ENCODE results near the gene ELF3.

ELF3 gene

DNA sequence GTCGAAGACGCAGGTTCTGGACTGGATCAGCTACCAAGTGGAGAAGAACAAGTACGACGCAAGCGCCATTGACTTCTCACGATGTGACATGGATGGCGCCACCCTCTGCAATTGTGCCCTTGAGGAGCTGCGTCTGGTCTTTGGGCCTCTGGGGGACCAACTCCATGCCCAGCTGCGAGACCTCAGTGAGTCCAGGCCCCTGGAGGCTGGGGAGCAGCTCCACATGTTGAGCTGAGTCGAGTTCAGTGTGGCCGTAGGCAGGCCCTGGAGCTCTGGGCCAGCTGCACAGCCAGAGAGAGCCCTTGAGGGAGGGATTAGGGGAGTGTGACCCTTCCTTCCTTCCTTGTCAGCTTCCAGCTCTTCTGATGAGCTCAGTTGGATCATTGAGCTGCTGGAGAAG, 1.6 kb downstream of the ELF3 start:
- H3K27me3 ChIP-seq (ENCODE audit: control insufficient read depth, insufficient read depth, low read length) = no peaks in the 10 kb centered on the region
- no peaks in the 10 kb centered on the region for H3K9me3 ChIP-seq (ENCODE audit: control insufficient read depth, low read depth, low read length)
- H3K4me1 ChIP-seq (ENCODE audit: control insufficient read depth, low read depth, low read length) = peaks cover 34% of the 10 kb centered on the region
- H3K36me3 ChIP-seq (ENCODE audit: control insufficient read depth, low read depth, low read length) = peaks cover 14% of the 10 kb centered on the region
- no peak overlapping the region for H3K9ac ChIP-seq (ENCODE audit: low read length)
- H3K27ac ChIP-seq (ENCODE audit: low read length) = no peak overlapping the region
- no peak overlapping the region for H3K4me3 ChIP-seq (ENCODE audit: low read length)

GRCh38 chr1:202012544-202013478, 2.4 kb downstream of the ELF3 start:
- Histone ChIP-seq H3K4me3 (ENCODE audit: low read length) (no peak overlapping the region), H3K9ac (ENCODE audit: low read length) (no peak overlapping the region), H3K36me3 (ENCODE audit: control insufficient read depth, low read depth, low read length) (peaks cover 14% of the 10 kb centered on the region), H3K27me3 (ENCODE audit: control insufficient read depth, insufficient read depth, low read length) (no peaks in the 10 kb centered on the region), H3K9me3 (ENCODE audit: control insufficient read depth, low read depth, low read length) (no peaks in the 10 kb centered on the region), H3K4me1 (ENCODE audit: control insufficient read depth, low read depth, low read length) (peaks cover 26% of the 10 kb centered on the region), H3K27ac (ENCODE audit: low read length) (no peak overlapping the region)

DNA sequence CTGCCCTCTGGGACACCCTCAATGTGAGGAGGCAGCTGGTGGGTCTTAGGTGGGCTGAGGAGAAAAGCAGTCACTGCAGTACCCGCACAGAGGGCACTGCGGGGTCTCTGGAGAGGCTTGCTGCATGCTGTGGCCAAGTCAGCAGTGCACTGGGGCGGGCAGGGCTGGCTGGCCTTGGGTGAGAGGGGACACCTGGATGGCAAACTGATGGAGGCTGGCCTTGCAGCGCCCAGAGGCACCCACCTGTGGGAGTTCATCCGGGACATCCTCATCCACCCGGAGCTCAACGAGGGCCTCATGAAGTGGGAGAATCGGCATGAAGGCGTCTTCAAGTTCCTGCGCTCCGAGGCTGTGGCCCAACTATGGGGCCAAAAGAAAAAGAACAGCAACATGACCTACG, 3.2 kb downstream of the ELF3 start:
- H3K27me3 ChIP-seq (ENCODE audit: control insufficient read depth, insufficient read depth, low read length) = no peaks in the 10 kb centered on the region
- peaks cover 14% of the 10 kb centered on the region for H3K36me3 ChIP-seq (ENCODE audit: control insufficient read depth, low read depth, low read length)
- no peak overlapping the region for H3K9ac ChIP-seq (ENCODE audit: low read length)
- H3K9me3 ChIP-seq (ENCODE audit: control insufficient read depth, low read depth, low read length) = no peaks in the 10 kb centered on the region
- H3K27ac ChIP-seq (ENCODE audit: low read length) = no peak overlapping the region
- H3K4me3 ChIP-seq (ENCODE audit: low read length) = no peak overlapping the region
- peaks cover 20% of the 10 kb centered on the region for H3K4me1 ChIP-seq (ENCODE audit: control insufficient read depth, low read depth, low read length)

DNA sequence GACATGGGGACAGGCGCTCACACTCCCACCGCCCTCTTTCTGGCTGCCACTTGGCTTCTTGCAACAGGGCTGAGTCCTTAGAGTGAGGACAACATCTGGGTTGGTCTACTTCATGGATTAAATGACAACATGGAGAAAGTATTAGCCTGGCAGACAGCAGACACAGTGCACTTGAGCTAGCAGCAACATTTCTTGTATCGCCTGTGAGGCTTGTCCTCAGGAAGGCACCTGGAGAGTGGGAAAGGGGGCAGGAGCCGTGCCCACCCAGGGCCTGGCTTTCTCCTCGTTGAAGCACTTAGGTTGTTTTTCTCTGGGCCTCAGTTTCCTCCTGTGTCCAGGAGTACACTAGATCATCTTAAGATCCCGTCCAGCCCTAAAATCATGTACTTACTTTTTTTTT, 3.7 kb downstream of the ELF3 start:
- no peak overlapping the region for H3K27ac ChIP-seq (ENCODE audit: low read length)
- H3K36me3 ChIP-seq (ENCODE audit: control insufficient read depth, low read depth, low read length) = peaks cover 14% of the 10 kb centered on the region
- H3K27me3 ChIP-seq (ENCODE audit: control insufficient read depth, insufficient read depth, low read length) = no peaks in the 10 kb centered on the region
- no peak overlapping the region for H3K9ac ChIP-seq (ENCODE audit: low read length)
- H3K4me3 ChIP-seq (ENCODE audit: low read length) = no peak overlapping the region
- H3K4me1 ChIP-seq (ENCODE audit: control insufficient read depth, low read depth, low read length) = peaks cover 16% of the 10 kb centered on the region
- H3K9me3 ChIP-seq (ENCODE audit: control insufficient read depth, low read depth, low read length) = no peaks in the 10 kb centered on the region

DNA sequence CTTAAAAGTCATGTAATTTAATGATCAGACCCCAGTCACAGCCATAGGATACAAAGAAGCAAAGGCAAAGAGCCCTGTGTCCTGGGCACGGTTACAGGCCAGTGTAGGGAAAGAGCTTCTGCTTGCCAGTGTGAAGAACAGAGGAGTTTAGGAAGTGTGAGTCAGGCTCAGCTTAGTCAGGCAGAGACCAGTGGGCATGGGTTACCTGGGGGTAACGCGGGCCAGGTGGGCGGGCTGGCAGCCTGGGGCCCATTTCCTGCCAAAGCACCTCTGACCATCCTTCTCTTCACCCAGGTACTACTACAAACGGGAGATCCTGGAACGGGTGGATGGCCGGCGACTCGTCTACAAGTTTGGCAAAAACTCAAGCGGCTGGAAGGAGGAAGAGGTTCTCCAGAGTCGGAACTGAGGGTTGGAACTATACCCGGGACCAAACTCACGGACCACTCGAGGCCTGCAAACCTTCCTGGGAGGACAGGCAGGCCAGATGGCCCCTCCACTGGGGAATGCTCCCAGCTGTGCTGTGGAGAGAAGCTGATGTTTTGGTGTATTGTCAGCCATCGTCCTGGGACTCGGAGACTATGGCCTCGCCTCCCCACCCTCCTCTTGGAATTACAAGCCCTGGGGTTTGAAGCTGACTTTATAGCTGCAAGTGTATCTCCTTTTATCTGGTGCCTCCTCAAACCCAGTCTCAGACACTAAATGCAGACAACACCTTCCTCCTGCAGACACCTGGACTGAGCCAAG, 4.7 kb downstream of the ELF3 start:
- Histone ChIP-seq H3K27me3 (ENCODE audit: control insufficient read depth, insufficient read depth, low read length) (no peaks in the 10 kb centered on the region), H3K36me3 (ENCODE audit: control insufficient read depth, low read depth, low read length) (peaks cover 14% of the 10 kb centered on the region), H3K4me1 (ENCODE audit: control insufficient read depth, low read depth, low read length) (peaks cover 7% of the 10 kb centered on the region), H3K9ac (ENCODE audit: low read length) (no peak overlapping the region), H3K4me3 (ENCODE audit: low read length) (no peak overlapping the region), H3K9me3 (ENCODE audit: control insufficient read depth, low read depth, low read length) (no peaks in the 10 kb centered on the region), H3K27ac (ENCODE audit: low read length) (no peak overlapping the region)

DNA sequence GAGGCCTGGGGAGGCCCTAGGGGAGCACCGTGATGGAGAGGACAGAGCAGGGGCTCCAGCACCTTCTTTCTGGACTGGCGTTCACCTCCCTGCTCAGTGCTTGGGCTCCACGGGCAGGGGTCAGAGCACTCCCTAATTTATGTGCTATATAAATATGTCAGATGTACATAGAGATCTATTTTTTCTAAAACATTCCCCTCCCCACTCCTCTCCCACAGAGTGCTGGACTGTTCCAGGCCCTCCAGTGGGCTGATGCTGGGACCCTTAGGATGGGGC, 5.2 kb downstream of the ELF3 start:
- H3K36me3 ChIP-seq (ENCODE audit: control insufficient read depth, low read depth, low read length) = peaks cover 14% of the 10 kb centered on the region
- peaks cover 6% of the 10 kb centered on the region for H3K4me1 ChIP-seq (ENCODE audit: control insufficient read depth, low read depth, low read length)
- no peak overlapping the region for H3K27ac ChIP-seq (ENCODE audit: low read length)
- no peak overlapping the region for H3K9ac ChIP-seq (ENCODE audit: low read length)
- no peaks in the 10 kb centered on the region for H3K9me3 ChIP-seq (ENCODE audit: control insufficient read depth, low read depth, low read length)
- no peaks in the 10 kb centered on the region for H3K27me3 ChIP-seq (ENCODE audit: control insufficient read depth, insufficient read depth, low read length)
- H3K4me3 ChIP-seq (ENCODE audit: low read length) = no peak overlapping the region

GRCh38 chr1:202016022-202016810, 5.8 kb downstream of the ELF3 start:
- Histone ChIP-seq H3K36me3 (ENCODE audit: control insufficient read depth, low read depth, low read length) (peaks cover 14% of the 10 kb centered on the region), H3K27ac (ENCODE audit: low read length) (no peak overlapping the region), H3K4me3 (ENCODE audit: low read length) (no peak overlapping the region), H3K9me3 (ENCODE audit: control insufficient read depth, low read depth, low read length) (no peaks in the 10 kb centered on the region), H3K27me3 (ENCODE audit: control insufficient read depth, insufficient read depth, low read length) (no peaks in the 10 kb centered on the region), H3K9ac (ENCODE audit: low read length) (no peak overlapping the region), H3K4me1 (ENCODE audit: control insufficient read depth, low read depth, low read length) (peaks cover under 1% of the 10 kb centered on the region)

- Histone ChIP-seq H3K27me3 (ENCODE audit: control insufficient read depth, insufficient read depth, low read length) (no peaks in the 10 kb centered on the region), H3K9ac (ENCODE audit: low read length) (no peak overlapping the region), H3K4me1 (ENCODE audit: control insufficient read depth, low read depth, low read length) (no peaks in the 10 kb centered on the region), H3K36me3 (ENCODE audit: control insufficient read depth, low read depth, low read length) (peaks cover 14% of the 10 kb centered on the region), H3K9me3 (ENCODE audit: control insufficient read depth, low read depth, low read length) (no peaks in the 10 kb centered on the region), H3K27ac (ENCODE audit: low read length) (no peak overlapping the region), H3K4me3 (ENCODE audit: low read length) (no peak overlapping the region)
These were observed 6.7 kb downstream of the ELF3 start for GRCh38 chr1:202016811-202017748.

GRCh38 chr1:202017749-202018467, 7.5 kb downstream of the ELF3 start:
- Histone ChIP-seq H3K4me3 (ENCODE audit: low read length) (no peak overlapping the region), H3K9ac (ENCODE audit: low read length) (no peak overlapping the region), H3K27ac (ENCODE audit: low read length) (no peak overlapping the region), H3K36me3 (ENCODE audit: control insufficient read depth, low read depth, low read length) (peaks cover 14% of the 10 kb centered on the region), H3K27me3 (ENCODE audit: control insufficient read depth, insufficient read depth, low read length) (no peaks in the 10 kb centered on the region), H3K9me3 (ENCODE audit: control insufficient read depth, low read depth, low read length) (no peaks in the 10 kb centered on the region), H3K4me1 (ENCODE audit: control insufficient read depth, low read depth, low read length) (no peaks in the 10 kb centered on the region)

GRCh38 chr1:202018468-202019234, 8.3 kb downstream of the ELF3 start:
- Histone ChIP-seq H3K9me3 (ENCODE audit: control insufficient read depth, low read depth, low read length) (no peaks in the 10 kb centered on the region), H3K27ac (ENCODE audit: low read length) (no peak overlapping the region), H3K9ac (ENCODE audit: low read length) (no peak overlapping the region), H3K27me3 (ENCODE audit: control insufficient read depth, insufficient read depth, low read length) (no peaks in the 10 kb centered on the region), H3K4me3 (ENCODE audit: low read length) (no peak overlapping the region), H3K36me3 (ENCODE audit: control insufficient read depth, low read depth, low read length) (peaks cover 10% of the 10 kb centered on the region), H3K4me1 (ENCODE audit: control insufficient read depth, low read depth, low read length) (no peaks in the 10 kb centered on the region)
